PFSK-1 (cell line): ENCODE results near the gene FKBP5.

Experiments
- FOXP2 ChIP-seq: optimal IDR thresholded peaks from 2 replicates; pipeline ENCODE3; 2011; ENCODE audit warnings: borderline replicate concordance, control low read depth, inconsistent platforms; ENCODE audit not compliant: insufficient read depth; ENCODE audit errors: extremely low read length, extremely low read depth
- POLR2AphosphoS5 ChIP-seq: IDR thresholded peaks from 2 replicates; pipeline ENCODE4 v1.6.1; 2012; ENCODE audit warnings: low read depth, mild to moderate bottlenecking, control low read depth, low read length, moderate library complexity
- REST ChIP-seq, 2 experiments: IDR thresholded peaks; 2 replicates each; pipeline versions ENCODE4 v1.6.1 to v1.8.0; 2011 to 2012; ENCODE audit warnings: low read depth in 2 of 2, low read length in 2 of 2, control low read depth in 1 of 2, inconsistent platforms in 1 of 2, mild to moderate bottlenecking in 1 of 2, moderate library complexity in 1 of 2; ENCODE audit not compliant: insufficient read depth in 1 of 2
- SIN3A ChIP-seq: IDR thresholded peaks from 2 replicates; pipeline ENCODE4 v1.6.1; 2012; ENCODE audit warnings: mild to moderate bottlenecking, low read length, moderate library complexity, borderline replicate concordance; ENCODE audit not compliant: insufficient read depth
- TAF1 ChIP-seq: IDR thresholded peaks from 2 replicates; pipeline ENCODE4 v1.6.1; 2012; ENCODE audit warnings: low read length, control low read depth, borderline replicate concordance; ENCODE audit not compliant: insufficient read depth

FKBP5 gene

GRCh38 chr6:35725721-35726438 is 37.2 kb upstream of the FKBP5 start:
- TF ChIP-seq FOXP2, result no peak
- no peak for TF ChIP-seq TAF1
- no peak for TF ChIP-seq SIN3A
- TF ChIP-seq POLR2AphosphoS5, result no peak
- 0 out of 4 replicates have a peak, but pooled peaks of 1 of the 2 experiments have one; percentile 26 for TF ChIP-seq REST (IDR thresholded peaks at IDR 0.05; ENCODE audit: insufficient read depth in 1 of 2, low read depth in 2 of 2, low read length in 2 of 2)

GRCh38 chr6:35725081-35725708 is 36.5 kb upstream of the FKBP5 start:
- TF ChIP-seq POLR2AphosphoS5 (no peak), TAF1 (no peak), REST (IDR thresholded peaks at IDR 0.05; ENCODE audit: insufficient read depth in 1 of 2, low read depth in 2 of 2, low read length in 2 of 2) (no peak), SIN3A (no peak), FOXP2 (no peak)

GRCh38 chr6:35724471-35724870 is 35.8 kb upstream of the FKBP5 start:
- TF ChIP-seq TAF1 (no peak), REST (IDR thresholded peaks at IDR 0.05; ENCODE audit: insufficient read depth in 1 of 2, low read depth in 2 of 2, low read length in 2 of 2) (no peak), POLR2AphosphoS5 (no peak), FOXP2 (no peak), SIN3A (no peak)

- no peak for TF ChIP-seq REST (IDR thresholded peaks at IDR 0.05; ENCODE audit: insufficient read depth in 1 of 2, low read depth in 2 of 2, low read length in 2 of 2)
- TF ChIP-seq TAF1, result no peak
- no peak for TF ChIP-seq POLR2AphosphoS5
- TF ChIP-seq SIN3A, result no peak
- no peak for TF ChIP-seq FOXP2
These were observed 35.3 kb upstream of the FKBP5 start for GRCh38 chr6:35724059-35724458.
